MCF 10A (cell line): Measurements from ENCODE around the gene PAK1IP1. TPM values are rescaled to one million over a fixed set of nuclear protein-coding genes. Genes with fewer than 3 reads are reported as not detected.
"Not testable (repeated sequence)": the region's sequence is repeated elsewhere in the genome, so short reads cannot be mapped to it uniquely, and the experiment has no call there.

Source experiments
- BruUV-seq: library from RNA; stranded (reverse); fragments of 400-500 nt; replicated peaks from 2 replicates; lab custom pipeline; 2021; lab: Mats Ljungman, UMichigan
- CTCF ChIA-PET: fragments of 300-600 bp; sonication (Branson Sonifier 250); formaldehyde crosslinking; extraction: SDS; loops from one replicate; lab custom pipeline; 2021; ENCODE audit warnings: antibody characterized with exemption, inconsistent platforms; lab: Yijun Ruan, JAX
- POLR2A ChIA-PET: fragments of 300-600, 350-650 bp; sonication (Branson Sonifier 250); formaldehyde crosslinking; extraction: SDS; loops from one replicate; lab custom pipeline; 2020; ENCODE audit warnings: antibody characterized with exemption, inconsistent platforms; lab: Yijun Ruan, JAX
- DNase-seq: peaks from one replicate; pipeline ENCODE4 v3.0.0-alpha.2; 2018; ENCODE audit not compliant: unreplicated experiment
- H3K27ac Mint-ChIP-seq: one replicate; pipeline ENCODE4 v1.8.0; 2022; ENCODE audit warnings: mild to moderate bottlenecking, low read depth, mixed read lengths; ENCODE audit not compliant: unreplicated experiment
- H3K27me3 Mint-ChIP-seq: one replicate; pipeline ENCODE4 v1.8.0; 2022; ENCODE audit warnings: mixed read lengths; ENCODE audit not compliant: insufficient read depth, unreplicated experiment
- H3K36me3 Mint-ChIP-seq: one replicate; pipeline ENCODE4 v1.8.0; 2022; ENCODE audit warnings: mild to moderate bottlenecking, moderate library complexity, mixed read lengths; ENCODE audit not compliant: insufficient read depth, unreplicated experiment
- H3K4me1 Mint-ChIP-seq: one replicate; pipeline ENCODE4 v1.8.0; 2022; ENCODE audit warnings: mixed read lengths; ENCODE audit not compliant: insufficient read depth, unreplicated experiment
- H3K4me3 Mint-ChIP-seq: one replicate; pipeline ENCODE4 v1.8.0; 2022; ENCODE audit warnings: mild to moderate bottlenecking, moderate library complexity, mixed read lengths; ENCODE audit not compliant: unreplicated experiment
- H3K9me3 Mint-ChIP-seq: one replicate; pipeline ENCODE4 v1.8.0; 2022; ENCODE audit warnings: mixed read lengths; ENCODE audit not compliant: unreplicated experiment
- CTCF ChIP-seq: fragments of 200-600 bp; IDR thresholded peaks from one replicate; pipeline ENCODE4 v1.8.0; 2022; ENCODE audit warnings: antibody characterized with exemption, mild to moderate bottlenecking; ENCODE audit not compliant: unreplicated experiment
- intact Hi-C: fragments of 100-400 bp; cut with micrococcal nuclease; formaldehyde crosslinking; loops from 2 replicates; pipeline ENCODE4 v1.14.1; 2022
- total RNA-seq: library from RNA; stranded (reverse); gene quantifications from 2 replicates; pipeline ENCODE4 v1.2.3, GENCODE V29; 2022

Gene PAK1IP1
- total RNA-seq, 1 experiment from 2014 or later = 38.1 TPM

DNA sequence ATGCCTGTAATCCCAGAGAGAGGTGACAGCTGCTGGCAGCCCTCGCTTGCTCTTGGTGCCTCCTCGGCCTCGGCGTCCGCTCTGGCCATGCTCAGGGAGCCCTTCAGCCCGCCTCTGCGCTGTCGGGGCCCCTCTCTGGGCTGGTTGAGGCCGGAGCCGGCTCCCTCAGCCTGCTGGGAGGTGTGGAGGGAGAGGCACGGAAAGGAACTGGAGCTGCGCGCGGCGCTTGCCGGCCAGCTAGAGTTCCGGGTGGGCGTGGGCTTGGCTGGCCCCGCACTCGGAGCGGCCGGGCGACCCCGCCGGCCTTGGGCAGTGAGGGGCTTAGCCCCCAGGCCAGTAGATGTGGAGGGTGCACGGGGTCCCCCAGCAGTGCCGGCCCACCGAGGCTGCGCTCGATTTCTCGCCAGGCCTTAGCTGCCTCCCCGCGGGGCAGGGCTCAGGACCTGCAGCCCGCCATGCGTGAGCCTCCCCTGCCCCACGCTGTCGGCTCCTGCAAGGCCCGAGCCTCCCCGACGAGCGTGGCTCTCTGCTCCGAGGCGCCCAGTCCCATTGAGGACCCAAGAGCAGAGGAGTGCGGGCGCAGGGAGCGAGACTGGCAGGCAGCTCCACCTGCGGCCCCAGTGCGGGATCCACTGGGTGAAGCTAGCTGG lies 34.9 kb upstream of the PAK1IP1 start:
- POLR2A ChIA-PET = no interaction called here

DNA sequence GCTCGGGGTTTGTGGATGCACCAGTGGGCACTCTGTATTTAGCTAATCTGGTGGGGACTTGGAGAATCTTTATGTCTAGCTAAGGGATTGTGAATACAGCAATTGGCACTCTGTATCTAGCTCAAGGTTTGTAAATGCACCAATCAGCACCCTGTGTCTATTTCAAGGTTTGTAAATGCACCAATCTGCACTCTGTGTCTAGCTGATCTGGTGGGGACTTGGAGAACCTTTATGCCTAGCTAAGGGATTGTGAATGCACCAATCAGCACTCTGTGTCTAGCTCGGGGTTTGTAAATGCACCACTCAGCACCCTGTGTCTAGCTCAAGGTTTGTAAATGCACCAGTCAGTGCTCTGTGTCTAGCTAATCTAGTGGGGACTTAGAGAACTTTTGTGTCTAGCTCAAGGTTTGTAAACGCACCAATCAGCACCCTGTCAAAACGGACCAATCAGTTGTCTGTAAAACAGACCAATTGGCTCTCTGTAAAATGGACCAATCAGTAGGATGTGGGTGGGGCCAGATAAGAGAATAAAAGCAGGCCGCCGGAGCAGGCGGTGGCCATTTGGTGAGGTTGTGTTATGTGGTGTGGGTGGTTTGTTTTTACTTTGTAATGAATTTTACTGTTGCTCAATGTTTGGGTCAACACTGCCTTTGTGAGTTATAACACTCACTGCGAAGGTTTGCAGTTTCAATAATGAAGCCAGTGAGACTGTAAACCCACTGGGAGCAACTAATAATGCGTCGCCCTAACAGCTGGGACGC lies 34.2 kb upstream of the PAK1IP1 start:
- BruUV-seq, H3K27ac Mint-ChIP-seq, H3K27me3 Mint-ChIP-seq, POLR2A ChIA-PET, intact Hi-C loops, H3K4me3 Mint-ChIP-seq, DNase-seq, H3K36me3 Mint-ChIP-seq, H3K9me3 Mint-ChIP-seq, H3K4me1 Mint-ChIP-seq: not testable (repeated sequence)
- CTCF ChIA-PET = interaction anchor here (0.7 to 0.9 kb wide), 2 partner anchors 149 to 413 kb away, joined by 3 to 4 read pairs; no protein-coding TSS in a partner anchor

More for the DNA sequence above, 34.9 kb upstream of the PAK1IP1 start:
- CTCF ChIA-PET = interaction anchor here (0.7 to 1.0 kb wide), 3 partner anchors 149 to 412 kb away, joined by 3 to 7 read pairs (median 4); no protein-coding TSS in a partner anchor
- no peaks in the 10 kb centered on the region for H3K4me1 Mint-ChIP-seq
- no peaks in the 10 kb centered on the region for H3K9me3 Mint-ChIP-seq
- DNase-seq = no peak
- no peaks in the 10 kb centered on the region for H3K36me3 Mint-ChIP-seq
- TF ChIP-seq CTCF = no peak
- H3K27me3 Mint-ChIP-seq = no peaks in the 10 kb centered on the region
- no peak overlapping the region for H3K27ac Mint-ChIP-seq
- H3K4me3 Mint-ChIP-seq = no peak overlapping the region
- no TSS peak for BruUV-seq
- intact Hi-C loops = no loop called here

GRCh38 chr6:10662207-10662606 lies 32.6 kb upstream of the PAK1IP1 start:
- no TSS peak for BruUV-seq
- intact Hi-C loops = no loop called here
- no peak for TF ChIP-seq CTCF
- H3K27ac Mint-ChIP-seq = no peak overlapping the region
- POLR2A ChIA-PET = no interaction called here
- H3K4me1 Mint-ChIP-seq = no peaks in the 10 kb centered on the region
- CTCF ChIA-PET = interaction anchor here (0.6 to 1.0 kb wide), 2 partner anchors 156 to 751 kb away, joined by 3 read pairs; no protein-coding TSS in a partner anchor
- no peak for DNase-seq
- H3K27me3 Mint-ChIP-seq = peaks cover 14% of the 10 kb centered on the region
- H3K4me3 Mint-ChIP-seq = no peak overlapping the region
- no peaks in the 10 kb centered on the region for H3K36me3 Mint-ChIP-seq
- H3K9me3 Mint-ChIP-seq = peaks cover 5% of the 10 kb centered on the region

GRCh38 chr6:10662742-10663141 lies 32.0 kb upstream of the PAK1IP1 start:
- CTCF ChIA-PET = interaction anchor here (1.0 kb wide), 1 partner anchor 157 kb away, joined by 3 read pairs; no protein-coding TSS in a partner anchor
- no TSS peak for BruUV-seq
- Mint-ChIP-seq H3K4me1 (no peaks in the 10 kb centered on the region), H3K9me3 (peaks cover 5% of the 10 kb centered on the region), H3K36me3 (no peaks in the 10 kb centered on the region), H3K27ac (no peak overlapping the region), H3K27me3 (peaks cover 19% of the 10 kb centered on the region), H3K4me3 (no peak overlapping the region)
- no peak for DNase-seq
- POLR2A ChIA-PET = no interaction called here
- TF ChIP-seq CTCF = no peak
- intact Hi-C loops = no loop called here

GRCh38 chr6:10665595-10665994 lies 29.2 kb upstream of the PAK1IP1 start:
- POLR2A ChIA-PET, H3K27ac Mint-ChIP-seq, H3K36me3 Mint-ChIP-seq, DNase-seq, H3K4me1 Mint-ChIP-seq, intact Hi-C loops, BruUV-seq, H3K4me3 Mint-ChIP-seq, H3K9me3 Mint-ChIP-seq: not testable (repeated sequence)
- CTCF ChIA-PET = interaction anchor here (1.0 kb wide), 1 partner anchor 11 kb away, joined by 3 read pairs; no protein-coding TSS in a partner anchor
- peaks cover 23% of the 10 kb centered on the region for H3K27me3 Mint-ChIP-seq
